ENCODE data around the gene MIS18BP1. TPM values are rescaled to one million over a fixed set of nuclear protein-coding genes. Genes with fewer than 3 reads are reported as not detected.

The MIS18BP1 gene
- total RNA-seq, 1 donor from 2014 or later, result 47.1 TPM

- Mint-ChIP-seq H3K36me3 (ENCODE audit: low read depth) (peaks cover 74% of the 10 kb centered on the region), H3K9me3 (no peaks in the 10 kb centered on the region), H3K27me3 (no peaks in the 10 kb centered on the region), H3K4me1 (no peaks in the 10 kb centered on the region), H3K4me3 (no peak overlapping the region), H3K27ac (no peak overlapping the region)
- intact Hi-C loops (cut with micrococcal nuclease), result no loop called here
- POLR2A ChIA-PET, result no interaction called here
- TF ChIP-seq, protein P1, sequence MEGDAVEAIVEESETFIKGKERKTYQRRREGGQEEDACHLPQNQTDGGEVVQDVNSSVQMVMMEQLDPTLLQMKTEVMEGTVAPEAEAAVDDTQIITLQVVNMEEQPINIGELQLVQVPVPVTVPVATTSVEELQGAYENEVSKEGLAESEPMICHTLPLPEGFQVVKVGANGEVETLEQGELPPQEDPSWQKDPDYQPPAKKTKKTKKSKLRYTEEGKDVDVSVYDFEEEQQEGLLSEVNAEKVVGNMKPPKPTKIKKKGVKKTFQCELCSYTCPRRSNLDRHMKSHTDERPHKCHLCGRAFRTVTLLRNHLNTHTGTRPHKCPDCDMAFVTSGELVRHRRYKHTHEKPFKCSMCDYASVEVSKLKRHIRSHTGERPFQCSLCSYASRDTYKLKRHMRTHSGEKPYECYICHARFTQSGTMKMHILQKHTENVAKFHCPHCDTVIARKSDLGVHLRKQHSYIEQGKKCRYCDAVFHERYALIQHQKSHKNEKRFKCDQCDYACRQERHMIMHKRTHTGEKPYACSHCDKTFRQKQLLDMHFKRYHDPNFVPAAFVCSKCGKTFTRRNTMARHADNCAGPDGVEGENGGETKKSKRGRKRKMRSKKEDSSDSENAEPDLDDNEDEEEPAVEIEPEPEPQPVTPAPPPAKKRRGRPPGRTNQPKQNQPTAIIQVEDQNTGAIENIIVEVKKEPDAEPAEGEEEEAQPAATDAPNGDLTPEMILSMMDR (IDR thresholded peaks at IDR 0.05), result no peak
- no peak for DNase-seq
- CTCF ChIA-PET, result no interaction called here
- ATAC-seq (ENCODE audit: low read depth), result no peak
These were observed 42.8 kb downstream of the MIS18BP1 start for GRCh38 chr14:45210159-45210558.

- TF ChIP-seq, protein P1 (IDR thresholded peaks at IDR 0.05), result no peak
- DNase-seq (no peak), ATAC-seq (ENCODE audit: low read depth) (no peak)
- no peak overlapping the region for H3K27ac Mint-ChIP-seq
- no peak overlapping the region for H3K4me3 Mint-ChIP-seq
- H3K27me3 Mint-ChIP-seq, result no peaks in the 10 kb centered on the region
- H3K4me1 Mint-ChIP-seq, result no peaks in the 10 kb centered on the region
- intact Hi-C loops (cut with micrococcal nuclease), result no loop called here
- ChIA-PET CTCF (no interaction called here), POLR2A (no interaction called here)
- peaks cover 50% of the 10 kb centered on the region for H3K36me3 Mint-ChIP-seq (ENCODE audit: low read depth)
- H3K9me3 Mint-ChIP-seq, result no peaks in the 10 kb centered on the region
These were observed 48.8 kb downstream of the MIS18BP1 start for GRCh38 chr14:45204241-45204640.

GRCh38 chr14:45201905-45202304 is 51.1 kb downstream of the MIS18BP1 start:
- CTCF ChIA-PET, result interaction anchor here (1.0 kb wide), 1 partner anchor 17 kb away, joined by 3 read pairs; no protein-coding TSS in a partner anchor
- no peak overlapping the region for H3K27ac Mint-ChIP-seq
- DNase-seq (no peak), ATAC-seq (ENCODE audit: low read depth) (no peak)
- TF ChIP-seq, protein P1 (IDR thresholded peaks at IDR 0.05), result no peak
- POLR2A ChIA-PET, result no interaction called here
- peaks cover 40% of the 10 kb centered on the region for H3K36me3 Mint-ChIP-seq (ENCODE audit: low read depth)
- H3K9me3 Mint-ChIP-seq, result no peaks in the 10 kb centered on the region
- H3K4me3 Mint-ChIP-seq, result no peak overlapping the region
- no peaks in the 10 kb centered on the region for H3K27me3 Mint-ChIP-seq
- intact Hi-C loops (cut with micrococcal nuclease), result no loop called here
- H3K4me1 Mint-ChIP-seq, result no peaks in the 10 kb centered on the region

- POLR2A ChIA-PET, result no interaction called here
- Mint-ChIP-seq H3K4me1 (peaks cover 2% of the 10 kb centered on the region), H3K4me3 (no peak overlapping the region), H3K27me3 (no peaks in the 10 kb centered on the region), H3K36me3 (ENCODE audit: low read depth) (peaks cover 29% of the 10 kb centered on the region), H3K9me3 (no peaks in the 10 kb centered on the region), H3K27ac (no peak overlapping the region)
- CTCF ChIA-PET, result no interaction called here
- TF ChIP-seq, protein P1 (IDR thresholded peaks at IDR 0.05), result no peak
- intact Hi-C loops (cut with micrococcal nuclease), result no loop called here
- DNase-seq, result no peak
- ATAC-seq (ENCODE audit: low read depth), result no peak
These were observed 53.8 kb downstream of the MIS18BP1 start for GRCh38 chr14:45199230-45199629.

- Mint-ChIP-seq H3K4me1 (peaks cover 2% of the 10 kb centered on the region), H3K9me3 (no peaks in the 10 kb centered on the region), H3K27me3 (no peaks in the 10 kb centered on the region), H3K36me3 (ENCODE audit: low read depth) (peaks cover 28% of the 10 kb centered on the region), H3K27ac (no peak overlapping the region), H3K4me3 (no peak overlapping the region)
- intact Hi-C loops (cut with micrococcal nuclease), result no loop called here
- ChIA-PET CTCF (no interaction called here), POLR2A (no interaction called here)
- TF ChIP-seq, protein P1 (IDR thresholded peaks at IDR 0.05), result no peak
- ATAC-seq (ENCODE audit: low read depth) (no peak), DNase-seq (no peak)
These were observed 54.5 kb downstream of the MIS18BP1 start for GRCh38 chr14:45198551-45198950.
